Eye (tissue), 1 donor: ENCODE results near the gene CMTM5.
A peak's percentile ranks its signal among the peaks of the same experiment; 100 is the strongest.
"Not testable (repeated sequence)": the region's sequence is repeated elsewhere in the genome, so short reads cannot be mapped to it uniquely, and the experiment has no call there.

Source experiments
- DNase-seq: peaks from one replicate; pipeline ENCODE4 v3.0.0-alpha.2; 2015

The CMTM5 gene

DNA sequence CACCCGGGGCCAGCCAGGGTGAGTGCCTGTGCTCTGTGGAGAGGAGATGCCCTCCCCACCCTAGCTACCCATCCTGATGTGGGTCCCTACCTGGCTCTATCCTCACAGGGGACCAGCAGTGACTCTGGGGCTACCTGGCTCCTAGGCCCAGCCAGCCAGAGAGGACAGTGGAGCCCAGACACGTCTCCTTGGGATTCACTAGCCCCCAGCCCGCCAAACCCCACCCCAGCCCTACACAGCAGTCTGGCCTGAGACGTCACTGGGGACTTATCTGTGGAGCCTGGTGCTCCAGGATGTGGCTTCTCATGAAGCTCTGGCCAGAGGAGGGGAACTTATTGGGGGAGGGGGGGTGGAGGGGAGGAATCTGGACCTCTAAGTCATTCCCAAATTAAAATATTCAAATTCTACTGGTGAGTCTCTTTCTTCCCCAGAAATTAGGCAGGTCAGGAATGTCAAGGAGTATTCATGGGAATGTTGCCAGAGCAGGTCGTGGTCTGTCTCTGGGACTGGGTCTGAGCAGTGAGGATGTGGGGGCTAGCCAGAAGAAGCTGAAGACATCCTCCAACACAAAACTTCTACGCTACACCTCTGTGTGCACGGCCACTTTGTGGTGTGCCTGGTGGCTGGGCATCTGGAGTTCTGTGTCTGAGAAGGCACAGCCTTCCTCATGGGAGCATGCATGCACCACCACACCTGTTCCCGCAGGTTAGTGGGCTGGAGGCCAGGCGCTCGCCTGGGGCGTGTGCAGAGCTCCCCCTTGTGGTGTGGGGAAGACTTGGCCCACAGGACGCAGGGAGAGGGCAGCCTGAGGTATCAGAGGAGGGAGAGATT, 2.7 kb downstream of the CMTM5 start:
- DNase-seq, result peak; percentile 56

DNA sequence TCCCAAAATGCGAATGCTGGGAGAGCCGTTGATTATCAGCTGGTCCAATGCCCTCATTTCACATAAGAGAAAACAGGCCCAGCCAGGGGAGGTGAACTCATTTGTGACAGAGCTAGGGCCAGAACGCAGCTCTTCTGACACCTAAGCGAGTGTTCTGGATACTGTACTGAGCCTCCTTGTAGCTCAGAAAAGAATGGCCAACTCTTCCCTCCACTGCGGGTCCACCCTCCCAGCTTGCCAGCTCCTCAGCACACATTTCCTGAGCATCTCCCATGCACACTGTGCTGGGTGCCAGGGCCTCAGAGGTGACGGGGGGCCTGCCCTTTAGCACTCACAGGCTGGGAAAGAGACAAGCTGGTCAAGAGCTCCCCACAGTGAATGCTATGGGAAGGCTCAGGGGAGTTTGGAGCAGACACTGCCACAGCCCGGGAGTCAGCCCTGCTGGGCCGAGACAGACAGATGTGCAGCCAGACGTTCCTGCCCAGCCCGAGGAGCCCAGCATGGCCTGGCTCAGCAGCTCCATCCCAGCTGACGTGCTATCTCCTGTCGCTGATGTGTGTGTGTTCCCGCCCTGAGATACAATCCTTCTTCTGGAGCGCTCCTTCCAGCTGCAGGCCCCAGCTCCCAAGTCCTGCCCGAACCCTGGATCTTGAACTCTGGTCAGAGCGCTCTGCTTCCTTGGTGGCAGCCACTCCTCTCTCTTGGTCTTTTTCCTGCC, 3.5 kb downstream of the CMTM5 start:
- no peak for DNase-seq

DNA sequence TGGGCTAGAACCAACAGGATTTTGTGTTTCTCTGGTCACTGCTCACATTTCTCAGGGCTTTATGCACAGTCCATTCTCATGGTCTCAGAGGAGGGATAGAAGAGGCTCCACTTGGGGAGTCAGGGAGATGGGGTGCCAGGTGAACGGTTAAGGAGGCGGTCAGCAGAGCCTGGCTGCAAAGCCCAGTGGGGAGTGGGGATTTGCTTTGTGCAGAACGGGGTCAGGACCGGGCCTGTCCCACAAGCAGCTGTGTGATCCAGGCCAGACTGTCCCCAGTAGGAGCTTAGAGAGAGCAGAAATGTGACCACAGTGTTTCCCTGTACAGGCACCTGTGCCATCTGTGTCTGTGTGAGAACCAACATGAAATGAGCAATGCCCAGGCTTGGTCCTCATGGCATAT, 4.1 kb downstream of the CMTM5 start:
- DNase-seq, result no peak

DNA sequence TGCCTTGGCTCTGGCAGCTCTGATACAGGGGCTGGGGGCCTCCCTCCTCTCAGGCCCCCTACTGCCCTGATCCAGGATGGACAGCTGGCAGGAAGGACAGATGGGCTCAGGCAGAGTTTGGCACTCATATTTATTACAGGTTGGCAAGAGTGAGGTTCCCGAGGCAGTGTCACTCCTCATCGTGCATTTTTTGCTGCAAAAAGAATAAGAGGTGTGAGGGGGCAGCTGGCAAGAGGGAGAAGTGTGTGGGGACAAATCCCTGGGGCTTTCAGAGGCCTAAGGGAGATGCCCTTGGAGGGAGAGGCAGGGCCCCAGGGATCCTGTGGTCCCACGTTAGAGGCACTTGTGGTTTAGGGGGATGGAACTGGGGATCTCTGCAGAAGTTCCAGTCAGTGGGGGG, 5.0 kb downstream of the CMTM5 start:
- DNase-seq, result no peak

DNA sequence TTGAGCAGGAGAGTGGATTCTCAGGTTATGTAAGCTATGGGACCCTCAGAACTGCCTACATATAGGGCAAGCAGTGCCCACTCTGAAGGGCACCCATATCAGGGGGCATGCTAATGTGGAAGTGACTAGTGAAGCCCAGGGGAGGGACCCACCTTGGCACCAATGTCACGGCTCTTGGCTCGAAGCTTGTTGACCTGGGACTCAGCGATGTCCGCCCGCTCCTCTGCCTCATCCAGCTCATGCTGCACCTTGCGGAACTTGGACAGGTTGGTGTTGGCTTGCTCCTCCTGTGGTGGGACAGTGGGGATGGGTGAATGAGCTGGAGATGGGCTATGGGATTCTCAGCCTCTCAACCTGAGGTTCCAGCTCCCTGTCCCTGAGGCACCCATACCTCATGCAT, 5.4 kb downstream of the CMTM5 start:
- DNase-seq, result no peak

DNA sequence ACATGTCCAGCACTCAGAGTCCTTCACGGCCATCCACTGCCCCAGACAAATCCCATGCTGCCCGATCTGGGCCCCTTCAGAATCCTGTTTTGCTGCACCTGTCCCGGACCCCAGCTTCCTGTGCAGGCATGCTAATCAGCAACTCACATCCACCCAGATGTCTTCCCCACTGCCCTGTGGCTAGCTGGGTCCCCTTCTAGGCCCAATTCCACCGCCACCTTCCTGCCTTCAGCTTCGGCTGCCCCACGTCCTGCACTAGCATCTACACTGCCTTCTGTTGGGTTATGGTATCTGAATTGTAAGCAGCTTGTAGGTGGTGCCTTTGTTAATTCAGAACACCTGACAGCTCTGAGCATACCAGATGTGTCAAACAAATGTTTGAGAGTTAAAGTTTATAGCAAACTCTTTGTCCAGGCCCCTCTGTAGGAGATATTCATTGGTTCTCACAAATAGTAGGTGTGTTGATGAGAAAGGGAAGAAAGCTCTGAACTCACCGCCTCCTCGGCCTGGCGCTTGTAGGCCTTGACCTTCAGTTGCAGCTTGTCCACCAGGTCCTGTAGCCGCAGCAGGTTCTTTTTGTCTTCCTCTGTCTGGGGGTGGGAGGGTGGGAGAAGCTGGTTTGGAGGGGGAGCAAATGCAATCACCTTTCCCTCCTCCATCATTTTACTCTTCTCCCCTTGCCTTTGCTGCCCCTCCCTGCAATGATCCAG, 6.0 kb downstream of the CMTM5 start:
- no peak for DNase-seq

DNA sequence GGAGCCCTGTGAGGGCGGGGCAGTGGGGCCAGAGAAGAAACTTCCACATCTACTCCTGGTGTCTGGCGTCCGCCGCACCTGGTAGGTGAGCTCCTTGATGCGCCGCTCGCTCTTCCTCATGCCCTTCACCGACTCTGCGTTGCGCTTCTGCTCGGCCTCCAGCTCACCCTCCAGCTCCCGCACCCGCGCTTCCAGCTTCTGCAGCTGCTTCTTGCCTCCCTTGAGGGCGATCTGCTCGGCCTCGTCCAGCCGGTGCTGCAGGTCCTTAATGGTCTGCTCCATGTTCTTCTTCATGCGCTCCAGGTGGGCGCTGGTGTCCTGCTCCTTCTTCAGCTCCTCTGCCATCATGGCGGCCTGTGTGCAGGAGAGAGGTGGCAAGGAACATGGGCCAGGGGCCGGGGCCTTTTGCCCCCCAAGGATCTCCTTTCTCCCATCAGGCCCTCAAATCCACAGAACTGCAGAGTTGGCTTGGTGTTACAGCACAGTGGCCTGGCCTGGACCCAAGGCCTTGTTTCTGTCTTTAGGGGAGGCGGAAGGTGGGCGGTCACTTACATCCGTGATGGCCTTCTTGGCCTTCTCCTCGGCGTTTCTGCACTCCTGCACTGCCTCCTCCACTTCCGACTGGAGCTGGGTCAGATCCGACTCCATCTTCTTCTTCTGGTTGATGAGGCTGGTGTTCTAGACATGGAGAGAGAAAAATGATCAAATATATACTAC, 7.7 kb downstream of the CMTM5 start:
- DNase-seq, result no peak

DNA sequence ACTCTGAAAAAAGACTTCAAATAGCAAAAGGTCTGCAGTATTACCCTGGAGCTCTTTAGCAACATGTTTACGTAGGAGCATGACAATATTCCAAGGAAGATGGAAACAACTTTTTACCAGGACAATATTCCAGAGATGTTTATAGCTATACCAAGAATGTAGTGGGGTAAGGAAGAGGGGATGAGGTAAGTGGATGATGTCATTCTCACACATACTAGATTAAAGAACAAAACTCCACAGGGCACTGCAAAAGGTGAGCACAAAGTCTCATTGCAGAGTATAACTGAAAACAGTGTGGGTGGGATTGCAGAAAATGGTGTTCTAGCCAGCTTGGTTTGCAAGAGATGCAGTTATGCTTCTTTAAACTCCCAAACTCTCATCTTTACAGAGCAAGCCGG, 8.4 kb downstream of the CMTM5 start:
- no peak for DNase-seq

DNA sequence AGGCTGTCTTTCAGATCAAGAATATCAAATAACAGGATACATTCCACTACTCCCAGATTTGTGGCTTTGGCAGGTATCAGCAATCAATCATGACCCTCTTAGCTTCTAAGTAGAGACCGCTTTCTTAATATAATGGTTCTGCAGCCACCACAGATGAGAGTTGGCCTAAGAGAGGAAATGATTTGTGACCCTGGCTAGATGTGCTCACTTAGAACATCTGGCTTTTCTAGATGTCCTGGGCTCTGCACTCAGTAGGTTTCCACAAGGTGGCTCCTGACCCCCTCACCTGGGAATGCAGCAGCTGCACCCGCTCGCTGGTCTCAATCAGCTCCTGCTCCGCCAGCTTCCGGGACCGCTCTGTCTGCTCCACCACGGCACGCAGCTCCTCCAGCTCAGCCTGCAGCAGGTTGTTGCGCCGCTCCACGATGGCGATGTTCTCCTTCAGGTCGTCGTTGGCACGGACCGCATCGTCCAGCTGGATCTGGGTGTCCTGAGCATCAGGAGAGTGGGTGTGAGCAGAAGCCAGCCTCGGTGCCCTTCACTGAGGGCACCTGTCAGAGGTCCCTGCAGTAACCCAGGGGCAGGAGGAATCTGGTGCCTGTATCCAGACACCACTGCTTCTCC, 8.9 kb downstream of the CMTM5 start:
- no peak for DNase-seq

DNA sequence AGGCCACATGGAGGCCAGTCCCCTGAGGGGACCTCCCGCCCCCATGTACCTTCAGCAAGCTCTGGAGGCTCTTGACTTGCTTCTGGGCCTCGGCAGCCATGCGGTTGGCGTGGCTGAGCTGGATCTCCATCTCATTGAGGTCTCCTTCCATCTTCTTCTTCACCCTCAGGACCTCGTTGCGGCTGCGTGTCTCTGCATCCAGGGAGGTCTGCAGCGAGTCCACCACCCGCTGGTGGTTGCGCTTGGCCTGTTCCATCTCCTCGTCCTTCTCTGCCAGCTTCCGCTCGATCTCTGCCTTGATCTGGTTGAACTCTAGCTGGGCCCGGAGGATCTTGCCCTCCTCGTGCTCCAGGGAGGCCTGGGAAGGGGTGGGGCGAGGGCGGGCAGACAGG, 9.4 kb downstream of the CMTM5 start:
- DNase-seq, result not testable (repeated sequence)

DNA sequence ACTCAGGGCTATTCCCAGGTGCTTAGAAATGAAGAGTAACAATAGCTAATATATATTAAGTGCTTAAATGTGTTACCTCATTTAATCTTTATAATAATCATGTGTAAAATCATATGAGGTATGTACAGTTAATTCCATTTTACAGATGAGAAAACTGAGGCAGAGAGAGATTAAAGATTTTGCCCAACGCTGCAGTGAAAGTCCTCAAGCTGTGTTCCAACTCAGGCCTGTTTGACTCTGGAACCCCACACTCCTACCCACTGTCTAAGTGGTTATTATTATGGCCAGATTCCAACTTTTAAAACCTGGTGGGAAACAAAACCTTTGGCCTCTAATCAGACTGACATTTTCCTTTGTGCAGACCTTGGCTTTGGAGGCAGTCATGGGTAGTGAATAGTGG, 10.2 kb downstream of the CMTM5 start:
- no peak for DNase-seq

DNA sequence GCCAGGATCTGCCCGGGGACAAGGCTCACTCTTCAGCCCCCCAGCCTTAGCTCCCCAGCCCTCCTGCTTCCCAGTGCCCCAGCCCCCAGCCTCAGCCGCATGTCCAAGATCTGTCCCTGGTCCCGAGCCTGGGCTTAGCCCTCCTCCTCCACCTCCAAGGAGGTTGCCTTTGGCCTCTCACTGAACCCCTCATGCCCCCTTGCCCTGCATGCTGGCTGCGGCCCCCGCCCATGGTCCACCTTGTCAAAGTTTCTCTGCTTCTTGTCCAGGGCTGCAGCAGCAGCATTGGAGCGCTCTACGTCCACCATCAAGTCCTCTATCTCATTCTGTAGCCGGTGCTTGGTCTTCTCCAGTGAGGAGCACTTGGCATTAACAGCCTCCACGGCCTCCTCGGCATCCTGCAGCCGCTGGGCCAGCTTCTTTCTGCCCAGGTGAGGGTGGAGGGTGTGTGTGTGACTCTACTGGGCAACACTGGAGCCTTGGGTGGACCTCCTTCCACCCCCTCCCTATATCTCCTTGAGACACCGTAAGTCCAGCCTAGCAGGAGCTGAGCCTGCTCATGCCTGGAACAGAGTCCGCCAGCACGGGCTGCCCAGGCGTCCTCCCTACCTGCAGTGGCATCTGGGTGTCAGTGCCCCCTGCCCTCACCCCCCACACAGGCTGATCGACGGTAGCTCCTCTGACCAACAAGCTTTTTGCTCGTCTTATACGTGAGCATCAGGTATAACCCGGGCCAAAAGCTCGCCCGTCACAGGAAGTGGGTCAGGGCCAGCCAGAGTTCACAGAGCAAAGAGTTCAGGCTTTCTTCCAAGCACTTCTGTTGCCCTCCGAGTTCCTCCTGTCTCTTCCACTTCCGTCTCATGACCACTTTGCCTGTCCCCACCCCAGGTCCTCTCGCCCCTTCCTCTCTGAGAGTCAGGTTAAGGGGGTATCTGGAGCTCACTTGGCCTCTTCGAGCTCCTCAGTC, 11.4 kb downstream of the CMTM5 start:
- DNase-seq, result no peak

DNA sequence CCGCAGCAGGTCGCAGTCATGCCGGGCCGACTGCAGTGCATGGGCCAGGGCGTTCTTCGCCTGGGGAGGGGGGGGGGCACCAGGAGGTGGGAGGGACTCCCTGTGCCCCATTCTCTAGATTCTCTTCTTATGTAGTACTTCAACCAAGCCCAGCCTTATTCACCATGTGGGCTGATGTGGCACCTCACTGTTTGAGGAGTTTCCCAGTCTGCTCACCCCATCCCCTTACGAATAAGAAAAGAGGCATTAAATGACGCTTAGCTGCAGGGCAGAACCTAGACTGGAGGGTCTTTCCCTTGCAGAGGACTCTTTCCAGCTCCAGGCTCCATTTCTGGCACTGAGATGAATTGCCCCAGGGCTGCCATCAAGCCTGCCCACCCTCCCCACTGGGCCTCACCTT, 12.2 kb downstream of the CMTM5 start:
- DNase-seq, result no peak

DNA sequence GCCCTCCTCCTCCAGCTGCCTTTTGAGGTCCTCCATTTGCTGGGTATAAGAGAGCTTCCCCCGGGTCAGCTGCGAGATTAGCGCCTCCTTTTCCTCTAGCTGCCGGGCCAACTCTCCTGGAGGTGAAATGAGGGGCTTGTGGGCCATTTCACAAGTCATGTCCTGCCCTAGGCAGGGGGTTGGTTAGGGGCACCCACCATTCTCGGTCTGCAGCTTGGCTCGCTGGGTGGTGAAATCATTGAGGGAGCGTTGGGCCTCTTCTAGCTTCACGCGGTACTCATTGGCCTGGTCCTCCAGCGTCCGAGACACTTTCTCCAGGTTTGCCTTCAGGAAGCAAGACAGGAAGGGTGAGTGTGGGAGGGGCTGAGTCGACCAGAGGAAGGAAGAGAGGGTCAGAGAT, 12.6 kb downstream of the CMTM5 start:
- no peak for DNase-seq

DNA sequence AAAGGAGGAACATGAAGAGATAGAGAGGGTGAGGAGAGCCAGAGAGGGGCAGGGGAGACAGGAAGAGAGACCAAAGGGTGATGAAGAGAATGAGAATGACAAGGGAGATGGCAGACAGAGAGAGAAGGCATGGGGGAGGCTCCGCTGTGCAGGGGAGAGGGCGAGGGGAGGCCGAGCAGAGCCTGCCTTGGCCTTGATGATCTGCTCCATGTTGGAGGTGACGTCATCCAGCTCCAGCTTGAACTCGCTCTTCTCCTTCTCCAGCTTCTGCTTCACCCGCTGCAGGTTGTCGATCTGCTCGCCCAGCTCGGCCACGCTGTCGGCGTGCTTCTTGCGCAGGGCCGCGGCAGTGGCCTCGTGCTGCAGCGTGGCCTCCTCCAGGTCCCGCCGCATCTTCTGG, 13.0 kb downstream of the CMTM5 start:
- DNase-seq, result not testable (repeated sequence)

DNA sequence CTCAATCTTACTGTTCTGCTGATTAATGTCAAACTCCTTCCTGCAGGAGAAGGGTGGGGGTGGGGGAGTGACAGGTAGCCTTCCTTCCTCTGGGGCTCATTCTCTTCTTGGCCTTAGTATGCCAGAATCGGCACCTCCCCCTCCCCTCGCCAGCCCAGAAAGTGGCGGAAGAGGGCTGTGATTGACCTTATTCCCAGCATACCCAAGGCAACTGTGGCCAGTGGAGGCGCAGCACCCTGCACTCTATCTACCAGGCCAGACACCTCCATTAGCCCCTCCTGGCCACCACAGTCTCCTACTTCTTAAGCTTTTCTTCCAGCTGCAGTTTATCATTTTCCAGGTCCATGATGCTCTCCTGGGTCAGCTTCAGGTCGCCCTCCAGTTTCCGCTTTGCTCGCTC, 15.8 kb downstream of the CMTM5 start:
- DNase-seq, result no peak

DNA sequence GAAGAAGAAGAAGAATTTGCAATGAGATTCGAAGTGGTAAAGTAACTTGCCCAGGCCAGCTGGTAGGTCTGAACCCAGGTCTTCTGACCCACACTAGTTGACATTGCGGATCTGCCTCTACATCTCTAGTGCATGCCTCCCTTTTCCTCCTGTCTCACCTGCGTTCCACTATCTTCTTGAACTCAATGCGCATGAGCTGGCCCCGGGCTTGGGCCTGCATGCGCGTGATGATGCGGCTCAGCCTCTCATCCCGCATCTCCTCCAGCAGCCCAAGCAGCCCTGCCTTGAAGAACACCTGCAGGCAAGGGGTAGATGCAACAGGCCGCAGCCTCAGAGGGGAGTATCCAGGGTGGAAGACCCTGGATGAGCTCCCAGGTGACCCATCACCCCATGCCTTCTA, 19.3 kb downstream of the CMTM5 start:
- DNase-seq, result no peak

DNA sequence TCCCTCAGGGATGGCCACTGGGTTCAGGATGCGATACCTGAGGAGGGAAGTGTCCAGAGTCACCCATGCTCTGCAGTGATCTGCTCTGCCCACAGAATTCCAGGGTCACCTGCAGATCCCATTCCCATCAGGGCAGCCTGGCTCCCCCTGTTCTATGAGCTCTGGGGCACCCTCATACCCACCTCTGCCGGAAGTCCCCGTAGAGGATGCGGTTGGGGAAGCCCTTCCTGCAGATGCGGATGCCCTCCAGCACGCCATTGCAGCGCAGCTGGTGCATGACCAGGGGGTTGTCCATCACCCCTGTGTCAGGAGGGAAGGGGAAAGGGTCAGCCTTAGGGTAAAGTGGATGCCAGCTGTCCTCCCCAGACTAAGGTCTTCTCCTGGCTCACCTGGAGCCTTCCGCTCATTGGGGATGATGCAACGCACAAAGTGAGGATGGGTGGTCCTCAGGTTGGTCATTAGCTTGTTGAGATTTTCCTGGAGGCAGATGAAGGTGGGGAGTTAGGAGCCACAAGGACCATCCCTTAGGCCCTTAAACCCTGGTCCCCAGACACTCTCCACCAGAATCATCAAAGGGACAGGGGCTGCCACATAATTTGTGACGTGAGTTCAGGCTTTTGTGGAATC, 20.0 kb downstream of the CMTM5 start:
- DNase-seq, result no peak

DNA sequence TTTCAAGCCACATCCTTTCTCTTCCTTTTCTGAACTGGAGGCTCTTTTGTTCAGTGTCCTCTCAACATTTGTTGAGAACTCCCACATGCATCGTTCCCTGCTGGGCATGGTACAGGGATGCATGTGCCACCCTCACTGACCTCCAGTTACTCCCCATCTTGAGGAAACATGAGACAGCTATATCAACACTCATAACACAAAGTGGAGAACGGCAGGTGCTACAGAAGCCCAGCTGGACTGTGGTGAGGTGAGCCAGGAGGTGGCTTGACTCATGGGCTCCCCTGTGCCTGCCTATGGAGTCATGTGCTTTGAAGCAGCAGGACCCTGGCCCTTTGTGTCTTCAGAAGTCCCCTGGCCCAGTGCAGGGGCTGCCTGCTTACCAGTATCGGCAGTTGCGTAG, 21.5 kb downstream of the CMTM5 start:
- DNase-seq, result no peak

DNA sequence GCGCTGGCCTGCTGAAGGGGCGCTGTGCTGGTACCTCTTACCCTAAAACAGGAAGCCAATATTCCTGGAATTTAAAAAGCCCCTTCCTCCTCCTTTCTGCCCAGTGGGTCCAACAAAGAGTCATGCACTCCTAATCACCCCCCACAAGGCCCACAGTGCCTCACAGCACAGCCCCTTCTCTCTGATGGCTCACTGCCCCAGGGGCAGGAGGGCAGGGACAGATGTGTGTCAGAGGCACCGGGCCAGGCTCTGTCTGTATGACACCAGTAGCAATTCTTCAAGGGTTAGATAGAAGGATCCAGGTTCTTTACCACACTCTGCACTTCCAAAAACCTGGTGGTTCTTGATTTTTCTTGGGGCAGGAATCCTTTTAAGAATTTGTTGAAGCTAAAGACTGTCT, 22.3 kb downstream of the CMTM5 start:
- no peak for DNase-seq

DNA sequence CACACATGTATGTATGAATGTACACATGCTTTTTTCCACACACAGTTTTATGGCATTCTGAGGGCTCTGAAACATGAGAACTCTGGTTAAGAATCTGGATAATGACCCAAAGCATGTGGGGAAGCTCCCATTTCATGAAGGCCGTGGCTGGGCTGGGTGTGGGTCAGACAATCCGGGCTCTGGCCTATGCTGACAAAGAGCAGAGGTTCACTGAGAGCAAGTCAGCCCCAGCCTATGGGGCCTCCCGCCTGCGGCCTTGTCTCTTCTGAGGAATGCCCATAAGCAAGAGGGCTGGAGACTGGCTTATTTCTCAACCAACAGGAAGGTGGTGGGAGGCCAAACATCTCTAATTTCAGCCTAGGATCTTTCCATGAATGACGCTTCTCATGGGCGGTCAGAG, 22.7 kb downstream of the CMTM5 start:
- DNase-seq, result no peak
